GM21717 (cell line): ENCODE measurements around the gene IMPG2.

Source experiments
- ATAC-seq: cut with Tn5 transposase; IDR thresholded peaks from one replicate; pipeline ENCODE4 v1.9.1; 2021; ENCODE audit warnings: mild to moderate bottlenecking, moderate library complexity; ENCODE audit not compliant: unreplicated experiment

The IMPG2 gene

DNA sequence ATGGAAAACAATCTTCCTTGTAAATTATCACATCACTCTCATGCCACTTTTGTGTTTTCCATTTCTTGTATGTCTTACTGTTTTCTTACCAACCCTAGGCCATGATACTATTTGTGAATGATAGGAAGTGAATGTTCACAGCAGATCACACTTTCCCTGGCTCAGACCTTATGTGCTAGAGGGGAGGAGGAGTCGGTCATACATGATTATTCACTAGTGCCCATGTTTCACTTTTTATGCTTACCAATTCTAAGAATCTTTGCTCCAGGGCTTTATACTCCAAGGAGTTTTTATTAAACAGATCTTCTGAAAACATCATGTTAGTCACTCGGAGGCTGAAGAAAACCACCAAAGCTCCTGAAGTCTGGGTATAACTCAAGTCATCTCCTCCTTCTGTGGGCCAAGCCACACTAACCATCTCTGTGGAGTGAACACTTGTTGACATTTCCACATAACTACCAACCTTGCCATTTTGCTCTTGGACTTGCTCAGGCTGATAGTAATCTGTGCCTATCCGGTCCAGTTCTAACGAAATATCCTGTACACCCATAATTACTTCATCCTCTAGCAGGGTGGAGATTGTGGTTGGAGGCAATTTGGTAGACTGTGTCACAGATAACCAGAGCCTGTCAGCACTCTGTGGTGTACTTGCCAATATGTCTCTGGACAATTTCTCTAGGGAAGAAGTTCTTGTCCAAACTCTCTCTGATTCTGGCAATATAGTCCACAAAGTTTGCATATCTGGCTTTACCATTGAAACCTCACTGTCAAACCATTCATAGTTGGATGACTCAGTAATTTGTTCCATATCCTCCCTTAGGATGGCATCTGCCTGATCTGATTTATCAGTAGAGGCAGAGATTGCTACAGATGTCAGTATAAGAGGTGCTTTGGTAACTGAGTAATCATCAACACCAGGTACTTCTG lies 76.8 kb downstream of the IMPG2 start:
- no peak for ATAC-seq

DNA sequence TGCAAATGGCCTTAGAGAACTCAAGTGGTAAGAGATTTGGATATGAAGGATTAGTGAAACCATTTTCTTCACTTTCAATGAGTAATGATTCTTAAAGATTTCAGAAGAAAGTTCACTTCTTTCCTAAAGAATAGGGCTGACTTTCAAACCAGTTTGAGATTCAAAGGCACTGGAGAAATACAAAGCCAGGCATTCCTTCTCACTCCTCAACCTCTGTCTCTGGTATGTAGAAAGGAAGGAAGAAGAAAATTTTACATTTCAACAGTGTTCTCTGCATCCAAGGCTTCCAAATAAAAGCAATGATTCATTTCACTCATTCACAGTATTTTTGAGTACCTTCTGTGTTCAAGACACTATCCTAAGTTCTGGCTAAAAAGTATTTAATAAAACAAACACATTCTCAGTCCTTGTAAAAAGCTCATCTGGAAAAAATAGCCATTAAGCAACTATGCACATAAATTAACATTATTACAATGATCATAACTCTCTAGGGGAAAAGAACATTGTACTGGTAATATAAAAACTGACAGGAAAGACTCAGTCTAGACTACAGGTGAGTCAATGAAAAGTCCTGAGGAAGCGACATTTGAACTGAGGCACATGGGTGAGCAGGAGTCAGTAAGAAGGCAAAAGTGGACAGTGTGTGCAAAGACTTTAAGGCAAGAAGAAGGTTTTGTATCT lies 79.5 kb downstream of the IMPG2 start:
- no peak for ATAC-seq

DNA sequence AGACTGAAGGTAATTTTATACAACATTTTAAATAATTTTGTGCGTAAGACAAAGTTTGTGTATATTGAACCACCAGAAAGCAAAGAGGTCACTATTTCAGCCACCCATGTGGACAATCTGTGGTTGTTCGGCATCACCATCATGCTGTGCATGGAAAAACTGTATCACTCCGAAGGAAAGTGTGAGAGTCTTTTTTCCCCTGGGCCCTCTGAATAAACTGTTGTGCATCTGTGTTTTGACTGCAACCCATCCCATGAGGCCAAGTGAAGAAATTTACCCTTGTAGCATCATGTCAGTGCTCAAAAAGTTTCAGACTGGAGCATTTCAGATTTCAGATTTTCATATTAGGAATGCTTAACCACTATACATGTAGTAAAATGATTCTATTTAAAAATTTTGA lies 85.3 kb downstream of the IMPG2 start:
- no peak for ATAC-seq

DNA sequence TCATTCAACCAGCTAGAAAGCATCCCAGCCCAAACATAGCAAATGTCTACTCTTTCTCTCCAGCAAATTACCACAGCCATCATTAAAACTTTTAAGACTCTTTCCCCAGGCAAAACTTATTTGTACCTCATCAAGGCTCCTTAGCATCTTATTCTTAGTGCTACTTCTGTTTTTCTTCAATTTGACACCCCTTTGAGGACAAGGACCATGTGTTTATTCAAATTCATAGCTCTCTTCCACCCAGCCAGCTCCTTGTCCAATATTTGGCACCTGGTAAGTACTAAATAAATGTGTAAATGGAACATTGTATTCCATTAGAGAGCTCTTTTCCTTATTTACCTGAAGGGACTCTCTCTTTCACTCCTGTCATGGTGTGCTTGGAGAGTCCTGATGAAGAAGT lies 89.8 kb downstream of the IMPG2 start:
- ATAC-seq = no peak

DNA sequence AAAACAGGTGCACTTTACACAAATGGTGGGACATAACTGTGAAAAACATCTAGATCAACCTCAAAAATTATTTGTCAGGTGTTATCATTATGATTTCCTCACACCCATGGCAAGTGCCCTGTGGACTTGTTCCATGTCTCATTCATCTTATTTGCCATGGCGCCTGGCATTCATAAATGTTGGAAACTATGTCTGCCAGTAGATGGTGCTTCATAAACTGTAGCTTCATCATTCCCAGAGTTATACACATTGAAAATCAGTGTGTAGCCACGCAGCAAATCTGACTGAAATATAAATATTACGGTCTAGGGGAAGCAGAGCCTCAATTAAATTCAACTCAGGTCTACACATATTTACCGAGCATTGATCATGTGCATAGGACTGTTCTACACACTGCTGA lies 90.7 kb downstream of the IMPG2 start:
- ATAC-seq = no peak

DNA sequence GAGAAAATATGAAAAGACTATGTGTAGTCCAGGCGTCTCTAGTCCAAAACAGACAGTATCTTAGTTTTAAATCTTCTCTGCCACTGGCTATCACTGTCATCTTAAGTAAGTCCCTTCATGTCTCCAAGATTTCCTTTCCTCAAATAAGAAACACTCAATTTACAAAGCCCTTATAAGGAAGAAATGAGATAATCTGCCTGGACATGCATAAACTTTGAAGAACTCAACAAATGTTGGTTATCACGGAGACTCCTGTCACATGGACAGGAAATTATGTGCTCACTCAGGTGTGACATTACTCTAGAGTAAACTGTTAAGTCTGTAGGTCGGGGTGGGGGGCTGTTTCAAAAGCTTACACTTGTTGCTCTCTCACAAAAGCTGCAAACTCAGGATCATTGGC lies 91.9 kb downstream of the IMPG2 start:
- no peak for ATAC-seq

DNA sequence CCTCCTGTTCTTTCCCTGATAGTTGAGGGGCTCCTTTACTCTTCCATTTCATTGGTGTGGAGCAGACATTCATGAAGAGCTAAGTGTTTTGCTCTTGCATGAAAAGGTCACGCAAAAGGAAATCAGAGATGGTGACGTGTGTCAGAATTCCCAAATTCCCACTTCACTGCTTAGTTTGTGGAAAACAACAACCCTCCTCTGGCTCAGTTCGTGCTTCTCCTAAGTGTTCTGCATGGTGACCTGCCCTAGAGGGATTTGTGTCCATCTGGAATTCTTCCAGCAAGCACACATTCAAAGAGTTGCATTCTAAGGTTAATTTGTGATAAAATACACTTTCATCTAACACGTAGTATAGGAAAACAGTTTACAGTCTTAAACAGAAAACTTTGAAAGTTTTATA lies 95.6 kb downstream of the IMPG2 start:
- ATAC-seq = no peak

DNA sequence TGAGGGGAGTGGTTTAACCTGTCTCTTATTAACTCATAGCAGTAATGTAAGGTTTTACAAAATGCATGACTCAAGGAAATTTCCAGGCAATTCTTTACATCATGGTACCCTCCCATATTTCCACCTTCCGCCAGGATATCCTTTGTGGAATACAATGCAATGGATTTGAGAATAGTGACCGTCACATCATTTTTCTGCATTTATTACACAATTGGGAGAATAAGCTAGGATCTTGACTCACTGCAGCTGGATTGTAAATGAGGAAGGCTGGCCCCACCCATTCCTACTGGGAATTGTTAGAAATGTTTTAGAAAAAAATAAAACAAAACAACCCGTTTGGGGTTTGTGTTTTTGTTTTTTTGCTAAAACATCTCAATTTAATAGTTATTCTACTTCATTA lies 97.4 kb downstream of the IMPG2 start:
- no peak for ATAC-seq

DNA sequence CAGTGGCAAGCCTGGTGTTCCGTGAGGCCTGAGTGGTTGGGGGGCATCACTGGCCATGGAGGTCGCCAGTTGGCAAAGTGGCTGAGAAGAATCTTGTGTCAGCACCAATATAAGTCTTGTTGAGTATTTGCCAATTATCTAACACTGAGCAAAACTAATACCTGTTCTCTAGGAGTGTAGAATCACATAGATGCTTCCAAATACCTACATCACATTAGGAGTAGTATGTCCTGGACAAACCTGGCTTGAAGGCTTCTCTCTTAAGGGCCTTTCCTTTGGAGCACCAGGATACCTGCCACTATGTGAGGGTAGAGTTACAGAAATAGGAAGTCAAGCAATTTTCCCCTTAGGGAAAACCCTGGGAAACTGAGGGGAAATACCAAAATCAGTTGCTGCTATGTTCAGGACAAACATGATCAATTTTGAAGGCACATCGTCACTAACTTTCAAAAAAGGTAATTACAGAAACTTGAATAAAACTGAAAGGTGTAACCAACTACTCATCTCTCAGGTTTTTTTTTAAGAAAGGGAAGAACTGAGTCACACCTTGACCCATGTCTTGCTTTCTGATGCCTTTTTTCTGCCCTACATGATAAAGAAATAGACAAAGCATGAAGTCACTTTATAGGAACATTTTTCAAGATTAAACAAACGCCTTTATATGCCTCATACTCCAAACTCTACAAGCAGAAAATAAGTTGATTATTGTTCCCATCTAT lies 100.4 kb downstream of the IMPG2 start:
- no peak for ATAC-seq

DNA sequence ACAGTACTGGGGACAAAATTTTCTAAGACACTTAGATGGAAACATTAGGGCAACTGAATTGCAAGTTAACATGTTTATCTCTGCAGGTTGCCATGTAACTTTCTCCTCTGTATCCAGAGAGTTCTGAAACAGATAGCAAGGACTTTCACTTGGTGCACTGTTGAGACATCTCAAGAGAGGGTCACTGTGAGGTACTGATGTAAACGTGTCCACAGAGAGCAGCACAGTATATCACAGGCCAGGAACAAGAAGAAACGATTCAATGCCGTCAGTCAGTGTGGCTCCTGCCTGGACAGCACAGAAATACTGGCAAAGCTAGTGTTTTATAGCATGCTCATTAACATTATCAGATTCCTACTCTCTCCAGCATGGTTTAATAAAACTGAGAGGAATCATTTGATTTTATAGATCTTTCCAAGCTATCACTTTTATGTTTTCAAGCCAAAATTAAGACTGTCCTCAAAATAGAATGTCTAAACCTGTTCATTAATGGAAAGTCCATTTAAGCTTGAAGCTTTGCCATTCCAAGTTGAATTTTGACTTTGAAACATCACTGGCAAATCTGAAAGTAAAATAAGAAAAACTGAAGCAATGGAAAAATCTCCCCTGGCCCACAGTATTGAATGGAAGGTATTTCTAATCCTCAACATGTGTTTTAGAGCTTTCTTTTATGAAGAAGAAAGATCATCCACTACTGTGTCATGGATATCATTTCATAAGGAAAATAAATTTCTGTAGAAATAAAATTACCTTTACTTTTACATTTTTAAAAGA lies 102.7 kb downstream of the IMPG2 start:
- ATAC-seq = no peak

DNA sequence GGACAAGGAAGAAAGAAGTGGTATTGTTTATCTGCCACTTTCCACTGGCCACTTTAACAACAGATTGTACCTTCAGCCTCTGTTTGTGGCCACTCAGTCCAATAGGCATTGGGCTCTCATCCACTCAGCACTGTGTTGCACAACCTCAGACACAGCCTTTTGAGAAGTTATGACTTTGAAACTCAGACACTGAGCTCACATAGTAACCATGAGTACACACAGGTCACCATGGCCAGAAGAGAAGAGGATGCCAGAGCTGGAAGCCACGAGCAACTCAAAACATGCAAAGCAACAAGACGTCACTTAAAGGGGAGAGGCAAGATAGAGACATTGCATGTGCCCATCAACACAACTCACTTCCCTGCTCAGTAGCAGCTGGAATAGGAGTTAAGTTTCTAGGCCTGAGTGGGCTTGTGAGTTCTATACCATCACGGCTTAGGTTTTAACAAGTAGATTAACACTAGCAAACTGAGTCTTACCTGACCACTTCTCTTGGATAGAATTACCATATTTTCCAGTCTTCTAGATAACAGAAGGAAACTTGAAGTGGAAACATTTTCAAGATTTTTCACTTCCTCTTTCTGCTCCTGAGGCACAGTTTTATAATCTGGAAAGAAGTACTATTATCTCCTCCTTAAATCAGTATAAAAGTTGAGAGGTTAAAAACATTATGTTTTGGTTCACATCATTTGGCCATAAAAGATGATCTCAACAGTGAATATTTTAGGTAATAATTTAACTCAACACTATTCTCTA lies 103.5 kb downstream of the IMPG2 start:
- ATAC-seq = no peak

DNA sequence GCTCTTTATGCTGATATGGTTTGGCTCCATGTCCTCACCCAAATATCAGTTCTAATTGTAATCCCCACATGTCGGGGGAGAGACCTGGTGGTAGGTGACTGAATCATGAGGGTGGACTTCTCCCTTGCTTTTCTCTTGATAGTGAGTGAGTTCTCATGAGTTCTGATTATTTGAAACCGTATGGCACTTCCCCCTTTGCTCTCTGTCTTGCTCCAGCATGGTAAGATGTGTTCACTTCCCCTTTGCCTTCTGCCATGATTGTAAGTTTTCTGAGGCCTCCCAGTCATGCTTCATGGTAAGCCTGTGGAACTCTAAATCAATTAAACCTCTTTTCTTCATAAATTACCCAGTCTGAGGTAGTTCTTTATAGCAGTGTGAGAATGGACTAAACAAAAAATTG lies 107.6 kb downstream of the IMPG2 start:
- ATAC-seq = no peak

DNA sequence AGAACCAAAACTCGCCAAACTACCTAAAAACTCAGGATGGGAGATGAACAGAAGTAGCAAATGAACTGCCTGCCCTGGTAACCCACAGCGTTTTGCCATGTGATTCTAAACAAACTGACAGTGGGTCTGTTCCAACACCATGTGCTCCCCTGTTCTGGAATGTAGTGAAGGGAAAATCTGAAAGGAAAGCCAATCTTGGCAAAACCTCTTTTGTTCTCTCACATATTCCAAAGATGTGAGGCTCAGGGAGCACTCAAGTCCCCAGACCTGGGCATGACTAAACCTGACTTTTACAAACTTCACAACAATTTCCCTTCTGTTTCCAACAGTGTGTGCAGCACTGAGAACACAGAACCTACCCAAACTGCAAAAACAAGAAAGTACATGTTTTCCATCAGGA lies 116.1 kb downstream of the IMPG2 start:
- ATAC-seq = no peak

DNA sequence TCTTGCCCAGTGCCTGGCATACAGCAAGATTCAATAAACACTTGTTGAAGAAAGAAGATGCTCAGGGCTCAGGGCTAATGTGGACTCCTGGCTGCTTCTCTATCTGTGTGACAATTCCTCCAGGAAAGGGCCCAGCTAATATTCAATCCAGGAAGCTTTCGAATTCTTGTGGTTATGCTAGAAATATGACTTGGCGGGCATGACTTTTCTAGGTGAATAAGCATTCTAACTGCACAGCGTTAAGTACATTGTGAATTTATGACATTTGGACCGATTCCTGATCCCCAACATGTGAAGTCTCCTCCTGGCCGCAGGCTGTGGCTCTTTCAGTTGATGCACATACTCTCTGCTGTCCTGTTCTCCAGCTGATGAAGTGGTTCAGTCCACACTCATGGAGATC lies 117.0 kb downstream of the IMPG2 start:
- ATAC-seq = no peak

DNA sequence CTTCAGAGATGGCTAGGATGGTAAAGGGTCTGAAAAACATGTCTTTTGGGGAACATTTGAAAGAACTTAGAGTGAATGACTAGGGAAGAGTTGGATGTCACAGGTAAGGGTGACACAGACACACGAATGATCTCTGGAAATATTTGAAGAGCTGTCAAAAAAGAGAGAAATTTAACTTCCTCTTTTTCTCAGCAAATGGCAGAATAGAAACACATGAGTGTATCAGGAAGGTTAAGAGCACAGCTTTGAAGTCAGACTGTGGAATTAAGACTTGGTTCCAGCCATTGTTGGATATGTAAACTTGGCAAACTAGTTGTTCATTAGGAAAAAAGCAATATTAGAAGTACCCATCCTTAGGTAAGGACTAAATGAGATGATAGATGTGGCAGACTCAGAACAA lies 117.7 kb downstream of the IMPG2 start:
- no peak for ATAC-seq

DNA sequence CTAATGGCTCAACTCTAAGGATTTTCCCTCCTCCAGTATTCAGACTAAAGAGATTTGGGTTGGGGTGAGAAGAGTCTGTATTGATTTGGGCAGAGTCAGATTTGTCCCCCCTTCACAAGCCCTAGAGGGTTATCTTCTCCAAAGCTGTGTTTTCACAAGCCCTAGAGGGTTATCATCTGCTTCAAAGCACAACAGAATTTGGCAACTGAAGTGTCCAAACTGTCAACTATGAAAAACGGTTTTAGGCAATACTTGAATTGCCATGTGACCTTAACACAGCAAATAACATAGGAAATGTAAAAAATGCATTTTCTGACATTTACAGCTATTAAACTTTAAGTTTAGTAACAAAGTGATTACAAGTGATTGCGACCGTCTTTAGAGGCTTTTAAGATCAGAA lies 119.9 kb downstream of the IMPG2 start:
- ATAC-seq = no peak

DNA sequence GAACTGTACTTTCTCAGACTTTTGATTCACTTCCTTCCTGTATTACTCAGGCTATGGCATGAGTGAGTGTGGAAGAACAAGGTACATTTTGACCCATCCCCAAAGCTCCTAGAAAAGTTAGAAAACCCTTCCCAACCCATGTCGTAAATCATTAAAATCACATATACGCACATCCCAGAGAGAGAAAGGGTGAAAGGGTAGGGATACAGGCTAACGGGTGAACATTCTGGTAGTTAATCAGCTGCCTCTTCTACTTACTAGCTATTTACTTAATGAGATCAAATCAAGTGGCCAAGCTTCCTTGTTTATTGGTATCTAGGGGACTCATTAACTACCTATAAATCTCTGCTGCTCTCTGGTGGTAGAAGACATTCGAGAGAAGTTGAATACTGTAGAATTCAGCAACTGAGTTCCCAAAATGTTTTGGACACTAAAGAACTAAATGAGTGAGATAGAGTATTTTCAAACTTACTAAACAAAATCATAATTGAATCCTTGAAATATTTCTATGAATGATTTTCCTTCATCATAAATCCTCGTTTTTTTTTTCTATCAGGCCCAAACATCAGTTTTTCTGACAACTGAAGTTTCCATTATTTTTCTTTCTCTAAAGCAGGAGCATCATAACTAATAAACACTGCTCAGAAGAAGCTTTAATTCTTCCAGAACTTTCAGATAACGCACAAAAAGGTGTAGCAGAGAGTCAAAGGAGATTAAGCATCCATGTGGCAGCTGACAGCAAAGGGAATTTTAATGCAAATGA lies 124.2 kb downstream of the IMPG2 start:
- no peak for ATAC-seq

DNA sequence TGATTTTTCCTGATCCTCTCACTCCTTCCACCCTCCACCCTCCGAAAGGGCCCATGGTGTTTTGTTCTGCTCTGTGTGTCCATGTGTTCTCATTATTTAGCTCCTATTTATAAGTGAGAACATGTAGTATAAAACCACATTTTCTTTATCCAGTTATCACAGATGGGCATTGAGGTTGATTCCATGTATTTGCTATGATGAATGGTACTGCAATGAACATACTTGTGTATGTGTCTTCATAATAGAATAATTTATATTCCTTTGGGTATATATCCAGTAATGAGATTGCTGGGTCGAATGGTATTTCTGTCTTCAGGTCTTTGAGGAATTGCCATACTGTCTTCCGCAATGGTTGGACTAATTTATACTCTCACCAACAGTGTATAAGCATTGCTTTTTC lies 126.0 kb downstream of the IMPG2 start:
- ATAC-seq = no peak

DNA sequence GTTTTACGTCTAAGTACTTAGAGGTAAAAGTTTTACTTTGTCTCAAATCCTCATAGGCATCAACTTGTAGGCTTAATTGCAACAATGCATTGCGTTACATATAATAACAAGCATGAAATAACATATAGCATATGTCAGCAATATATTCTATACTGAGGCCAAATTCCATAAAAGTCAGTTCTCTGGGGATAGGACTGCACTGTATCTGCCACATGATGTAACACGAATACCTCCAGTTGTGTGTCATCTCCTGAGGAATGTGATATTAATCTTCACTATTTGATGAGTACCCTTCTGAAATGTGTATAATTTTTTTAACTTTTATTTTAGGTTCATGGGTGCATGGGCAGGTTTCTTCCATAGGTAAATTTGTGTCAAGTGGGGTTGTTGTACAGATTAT lies 126.4 kb downstream of the IMPG2 start:
- ATAC-seq = no peak

DNA sequence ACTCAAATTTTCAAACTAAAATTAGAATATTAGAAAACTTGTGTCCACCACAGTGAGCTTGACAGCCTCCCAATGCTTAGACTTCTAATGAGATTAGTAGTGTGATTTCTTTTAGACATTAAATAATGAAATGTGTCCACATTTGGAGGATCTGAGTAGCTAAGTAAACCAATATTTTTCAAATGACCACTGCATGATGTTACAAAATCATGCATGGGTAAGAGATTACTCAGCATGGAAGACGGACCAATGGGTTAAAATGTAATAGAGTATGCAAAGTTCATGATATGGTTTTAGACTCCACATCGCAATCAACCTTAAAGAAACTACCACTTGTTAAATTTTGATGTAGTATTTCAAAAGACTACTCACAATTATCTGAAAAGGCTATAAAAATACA lies 130.6 kb downstream of the IMPG2 start:
- no peak for ATAC-seq
